Left ventricle myocardium inferior (tissue), 1 donor: Measurements from ENCODE around the gene FSD1. TPM values are rescaled to one million over a fixed set of nuclear protein-coding genes. Genes with fewer than 3 reads are reported as not detected.
"Not testable (repeated sequence)": the region's sequence is repeated elsewhere in the genome, so short reads cannot be mapped to it uniquely, and the experiment has no call there.

Experiments used
- DNase-seq: peaks from one replicate; pipeline ENCODE4 v3.0.0-alpha.2; 2020
- H3K27ac ChIP-seq: fragments of 200-600 bp; replicated peaks from 2 replicates; pipeline ENCODE4 v1.8.0; 2021
- H3K27me3 ChIP-seq: fragments of 200-600 bp; 2 replicates; pipeline ENCODE4 v1.8.0; 2021; ENCODE audit warnings: low read depth
- H3K36me3 ChIP-seq: fragments of 200-600 bp; 2 replicates; pipeline ENCODE4 v1.8.0; 2021
- H3K4me1 ChIP-seq: fragments of 200-600 bp; 2 replicates; pipeline ENCODE4 v1.8.0; 2021
- H3K4me3 ChIP-seq: fragments of 200-600 bp; 2 replicates; pipeline ENCODE4 v1.8.0; 2021; ENCODE audit warnings: mild to moderate bottlenecking, moderate library complexity
- H3K9me3 ChIP-seq: fragments of 200-600 bp; replicated peaks from 2 replicates; pipeline ENCODE4 v1.8.0; 2021
- intact Hi-C: fragments of 100-400 bp; cut with micrococcal nuclease; formaldehyde crosslinking; loops from one replicate; pipeline ENCODE4 v1.11.0; 2022
- total RNA-seq: library from RNA; stranded (reverse); fragmentation: NEBNext Ultra II Directional; extraction: Animal tissue kit (Norgen Biotek cat#: 25700); gene quantifications from one replicate; pipeline ENCODE4 v1.2.1, GENCODE V29; 2021
- TF ChIP-seq, protein P1 (sequence below): fragments of 200-600 bp; IDR thresholded peaks from 2 replicates; pipeline ENCODE4 v1.8.0; 2021; ENCODE audit warnings: antibody characterized with exemption, mild to moderate bottlenecking, borderline replicate concordance
- donor health status: DM: no; HTN: yes; CAD: no; lungs with severe emphysema.

Gene FSD1
- total RNA-seq, 1 donor from 2014 or later = not detected

GRCh38 chr19:4272894-4273293 lies 31.5 kb upstream of the FSD1 start:
- Histone ChIP-seq H3K36me3 (peaks cover 45% of the 10 kb centered on the region), H3K27ac (no peak overlapping the region), H3K27me3 (peaks cover 8% of the 10 kb centered on the region), H3K9me3 (peaks cover 9% of the 10 kb centered on the region), H3K4me3 (no peak overlapping the region), H3K4me1 (peaks cover 4% of the 10 kb centered on the region)
- TF ChIP-seq, protein P1, sequence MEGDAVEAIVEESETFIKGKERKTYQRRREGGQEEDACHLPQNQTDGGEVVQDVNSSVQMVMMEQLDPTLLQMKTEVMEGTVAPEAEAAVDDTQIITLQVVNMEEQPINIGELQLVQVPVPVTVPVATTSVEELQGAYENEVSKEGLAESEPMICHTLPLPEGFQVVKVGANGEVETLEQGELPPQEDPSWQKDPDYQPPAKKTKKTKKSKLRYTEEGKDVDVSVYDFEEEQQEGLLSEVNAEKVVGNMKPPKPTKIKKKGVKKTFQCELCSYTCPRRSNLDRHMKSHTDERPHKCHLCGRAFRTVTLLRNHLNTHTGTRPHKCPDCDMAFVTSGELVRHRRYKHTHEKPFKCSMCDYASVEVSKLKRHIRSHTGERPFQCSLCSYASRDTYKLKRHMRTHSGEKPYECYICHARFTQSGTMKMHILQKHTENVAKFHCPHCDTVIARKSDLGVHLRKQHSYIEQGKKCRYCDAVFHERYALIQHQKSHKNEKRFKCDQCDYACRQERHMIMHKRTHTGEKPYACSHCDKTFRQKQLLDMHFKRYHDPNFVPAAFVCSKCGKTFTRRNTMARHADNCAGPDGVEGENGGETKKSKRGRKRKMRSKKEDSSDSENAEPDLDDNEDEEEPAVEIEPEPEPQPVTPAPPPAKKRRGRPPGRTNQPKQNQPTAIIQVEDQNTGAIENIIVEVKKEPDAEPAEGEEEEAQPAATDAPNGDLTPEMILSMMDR = no peak
- no peak for DNase-seq
- intact Hi-C loops = no loop called here

DNA sequence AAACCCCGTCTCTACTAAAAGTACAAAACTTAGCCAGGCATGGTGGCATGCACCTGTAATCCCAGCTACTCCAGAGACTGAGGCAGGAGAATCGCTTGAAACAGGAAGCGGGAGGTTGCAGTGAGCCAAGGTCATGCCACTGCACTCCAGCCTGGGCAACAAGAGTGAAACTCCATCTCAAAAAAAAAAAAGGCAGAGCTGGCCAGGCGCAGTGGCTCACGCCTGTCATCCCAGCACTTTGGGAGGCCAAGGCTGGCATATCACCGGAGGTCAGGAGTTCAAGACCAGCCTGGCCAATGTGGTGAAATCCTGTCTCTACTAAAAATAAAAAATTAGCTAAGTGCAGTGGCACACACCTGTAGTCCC lies 30.1 kb upstream of the FSD1 start:
- H3K4me3 ChIP-seq, H3K9me3 ChIP-seq, intact Hi-C loops, H3K27ac ChIP-seq, DNase-seq: not testable (repeated sequence)
- Histone ChIP-seq H3K27me3 (peaks cover 22% of the 10 kb centered on the region), H3K36me3 (peaks cover 32% of the 10 kb centered on the region), H3K4me1 (peaks cover 11% of the 10 kb centered on the region)

GRCh38 chr19:4277191-4277696 lies 27.2 kb upstream of the FSD1 start:
- no peak for DNase-seq
- TF ChIP-seq, protein P1 = no peak
- Histone ChIP-seq H3K4me1 (peaks cover 20% of the 10 kb centered on the region), H3K9me3 (peaks cover 2% of the 10 kb centered on the region), H3K27ac (no peak overlapping the region), H3K4me3 (no peak overlapping the region), H3K27me3 (peaks cover 51% of the 10 kb centered on the region), H3K36me3 (peaks cover 5% of the 10 kb centered on the region)
- intact Hi-C loops = no loop called here

DNA sequence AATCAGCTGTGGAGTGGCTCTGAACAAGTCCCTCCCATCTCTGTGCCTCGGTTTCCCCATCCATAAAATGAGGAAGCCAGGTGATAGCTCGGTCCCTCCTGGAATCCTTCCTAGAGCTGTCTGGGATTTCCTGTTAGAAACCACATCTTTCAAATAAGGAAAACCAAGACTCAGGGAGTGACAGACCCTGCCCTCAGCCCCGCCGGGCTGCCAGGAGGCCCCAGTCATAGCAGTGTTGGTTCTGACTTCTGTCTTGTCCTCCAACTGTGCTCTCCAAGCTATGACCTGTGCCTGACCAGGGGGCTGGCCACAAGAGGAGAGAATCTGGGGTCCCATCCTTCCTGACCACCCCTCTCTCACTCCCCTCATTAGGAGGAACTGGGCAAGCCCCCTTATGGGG lies 26.4 kb upstream of the FSD1 start:
- no peaks in the 10 kb centered on the region for H3K9me3 ChIP-seq
- no peak overlapping the region for H3K27ac ChIP-seq
- intact Hi-C loops = no loop called here
- DNase-seq = no peak
- H3K36me3 ChIP-seq = no peaks in the 10 kb centered on the region
- TF ChIP-seq, protein P1 = no peak
- H3K4me3 ChIP-seq = no peak overlapping the region
- H3K27me3 ChIP-seq = peaks cover 59% of the 10 kb centered on the region
- peaks cover 20% of the 10 kb centered on the region for H3K4me1 ChIP-seq

DNA sequence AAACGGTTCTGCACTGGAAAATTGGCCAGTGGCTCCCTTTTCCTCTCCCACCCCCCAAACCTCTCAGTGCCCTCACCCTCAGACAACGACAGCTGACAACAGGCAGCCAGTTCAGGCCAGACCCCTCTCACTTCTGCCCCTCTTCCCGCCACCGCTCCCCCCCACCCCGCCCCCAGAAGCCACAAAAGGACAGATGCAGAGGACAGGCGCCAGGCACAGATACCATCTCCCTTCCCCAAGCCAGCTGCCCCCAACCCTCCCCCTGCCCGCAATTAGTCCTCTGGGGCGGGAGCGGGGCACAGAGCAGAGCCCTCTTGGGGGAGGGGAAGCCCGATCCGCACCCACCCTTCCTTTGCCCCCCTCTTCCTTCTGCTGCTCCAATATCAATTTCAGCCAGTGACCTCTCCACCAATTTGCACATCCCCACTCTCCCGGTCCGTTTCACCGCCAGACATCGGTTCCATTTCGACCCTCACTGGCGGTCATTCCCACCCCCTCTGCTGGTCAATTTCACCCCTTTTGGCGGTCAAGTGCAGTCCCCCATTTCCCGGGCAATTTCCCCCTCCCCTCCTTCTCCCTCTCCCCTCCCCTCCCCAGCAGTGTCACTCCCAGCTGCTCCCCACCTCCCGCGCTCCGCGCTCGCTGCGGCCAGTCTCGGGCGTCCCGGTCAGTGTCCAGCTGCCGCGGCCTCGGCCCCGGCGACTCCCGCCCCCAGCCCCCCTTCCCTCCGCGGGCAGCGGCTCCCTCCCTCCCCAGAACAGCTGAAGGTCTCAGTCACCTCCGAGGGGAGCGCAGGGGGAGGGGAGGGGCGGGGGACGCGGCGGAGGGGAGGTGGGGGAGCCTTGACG lies 25.8 kb upstream of the FSD1 start, which contains the start of gene SHD:
SHD (plus strand) TSS at position 848 of the 848 bp plus-strand sequence. CDS start 798 bp downstream, outside the sequence.
- TF ChIP-seq, protein P1 = no peak
- no peaks in the 10 kb centered on the region for H3K36me3 ChIP-seq
- intact Hi-C loops = no loop called here
- H3K27me3 ChIP-seq = peaks cover 62% of the 10 kb centered on the region
- H3K9me3 ChIP-seq = no peaks in the 10 kb centered on the region
- H3K4me1 ChIP-seq = peaks cover 20% of the 10 kb centered on the region
- H3K4me3 ChIP-seq = peak within 1 kb of the TSS; percentile 59
- H3K27ac ChIP-seq = no peak within 1 kb of the TSS
- no peak for DNase-seq

DNA sequence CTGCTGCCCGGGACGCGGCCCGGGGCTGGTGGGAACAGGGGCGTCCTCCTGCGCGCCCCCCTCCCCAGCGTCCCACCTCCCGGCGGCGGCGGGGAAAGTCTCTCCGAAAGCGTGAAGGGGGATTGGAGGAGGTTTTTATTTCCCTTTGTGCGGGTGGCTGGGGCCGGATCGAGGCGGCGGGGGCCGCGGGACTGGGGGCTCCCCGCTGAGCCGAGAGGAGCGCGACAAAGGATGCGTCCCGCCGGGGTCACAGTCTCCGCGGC lies 25.2 kb upstream of the FSD1 start:
- TF ChIP-seq, protein P1 = no peak
- Histone ChIP-seq H3K27ac (no peak overlapping the region), H3K4me3 (peak overlapping the region; percentile 59), H3K9me3 (no peaks in the 10 kb centered on the region), H3K36me3 (no peaks in the 10 kb centered on the region), H3K27me3 (peaks cover 63% of the 10 kb centered on the region), H3K4me1 (peaks cover 20% of the 10 kb centered on the region)
- no peak for DNase-seq
- intact Hi-C loops = no loop called here
